HEK293T (cell line): Measurements from ENCODE around the gene BTN3A1.
A peak's percentile ranks its signal among the peaks of the same experiment; 100 is the strongest.
"Not testable (repeated sequence)": the region's sequence is repeated elsewhere in the genome, so short reads cannot be mapped to it uniquely, and the experiment has no call there.

Source experiments
- CTCF ChIA-PET: fragments of 350-600 bp; formaldehyde crosslinking; extraction: SDS; loops from one replicate; lab custom pipeline; 2021; ENCODE audit warnings: antibody characterized with exemption, inconsistent platforms; lab: Yijun Ruan, JAX
- POLR2A ChIA-PET: fragments of 350-600 bp; formaldehyde crosslinking; extraction: SDS; loops from one replicate; lab custom pipeline; 2020; ENCODE audit warnings: antibody characterized with exemption, inconsistent platforms; lab: Yijun Ruan, JAX
- DNase-seq: peaks from one replicate; pipeline ENCODE4 v3.0.0; 2012; ENCODE audit warnings: mixed read lengths; ENCODE audit errors: extremely low spot score
- ARNT ChIP-seq: fragments of 450-650 bp; IDR thresholded peaks from 2 replicates; pipeline ENCODE4 v1.6.1; 2017; ENCODE audit warnings: mild to moderate bottlenecking
- BHLHE40 ChIP-seq: fragments of 450-650 bp; IDR thresholded peaks from 2 replicates; pipeline ENCODE4 v1.6.1; 2016; ENCODE audit warnings: mild to moderate bottlenecking, moderate library complexity, borderline replicate concordance
- CTBP1 ChIP-seq: fragments of 450-650 bp; IDR thresholded peaks from 2 replicates; pipeline ENCODE4 v1.6.1; 2016; ENCODE audit warnings: borderline replicate concordance
- ELF4 ChIP-seq: fragments of 450-650 bp; IDR thresholded peaks from 2 replicates; pipeline ENCODE4 v1.6.1; 2017; ENCODE audit warnings: antibody characterized with exemption
- FOXA1 ChIP-seq: fragments of 450-650 bp; IDR thresholded peaks from 2 replicates; pipeline ENCODE4 v1.6.1; 2016; ENCODE audit warnings: mild to moderate bottlenecking
- FOXK2 ChIP-seq: fragments of 450-650 bp; IDR thresholded peaks from 2 replicates; pipeline ENCODE4 v1.6.1; 2016; ENCODE audit warnings: mild to moderate bottlenecking
- FOXM1 ChIP-seq: fragments of 450-650 bp; IDR thresholded peaks from 2 replicates; pipeline ENCODE4 v1.6.1; 2017; ENCODE audit warnings: mild to moderate bottlenecking, borderline replicate concordance
- HDGF ChIP-seq: fragments of 450-650 bp; IDR thresholded peaks from 2 replicates; pipeline ENCODE4 v1.6.1; 2017; ENCODE audit warnings: antibody characterized with exemption, borderline replicate concordance
- L3MBTL2 ChIP-seq: fragments of 450-650 bp; conservative IDR thresholded peaks from 2 replicates; pipeline ENCODE4 v1.6.1; 2016; ENCODE audit warnings: mild to moderate bottlenecking
- LEF1 ChIP-seq: fragments of 450-650 bp; IDR thresholded peaks from 2 replicates; pipeline ENCODE4 v1.6.1; 2017; ENCODE audit warnings: mild to moderate bottlenecking, borderline replicate concordance
- NFRKB ChIP-seq: fragments of 450-650 bp; IDR thresholded peaks from 2 replicates; pipeline ENCODE4 v1.6.1; 2016; ENCODE audit warnings: mild to moderate bottlenecking, moderate library complexity
- SP1 ChIP-seq: fragments of 450-650 bp; IDR thresholded peaks from 2 replicates; pipeline ENCODE4 v1.6.1; 2017
- SUZ12 ChIP-seq: fragments of 450-650 bp; IDR thresholded peaks from 2 replicates; pipeline ENCODE4 v1.6.1; 2016; ENCODE audit warnings: mild to moderate bottlenecking
- TARDBP ChIP-seq: fragments of 450-650 bp; IDR thresholded peaks from 2 replicates; pipeline ENCODE4 v1.6.1; 2016
- ZNF384 ChIP-seq: fragments of 450-650 bp; IDR thresholded peaks from 2 replicates; pipeline ENCODE4 v1.6.1; 2016
- TF ChIP-seq, protein P1 (sequence below): fragments of 450-650 bp; IDR thresholded peaks from 2 replicates; pipeline ENCODE4 v1.6.1; 2016

BTN3A1 gene

DNA sequence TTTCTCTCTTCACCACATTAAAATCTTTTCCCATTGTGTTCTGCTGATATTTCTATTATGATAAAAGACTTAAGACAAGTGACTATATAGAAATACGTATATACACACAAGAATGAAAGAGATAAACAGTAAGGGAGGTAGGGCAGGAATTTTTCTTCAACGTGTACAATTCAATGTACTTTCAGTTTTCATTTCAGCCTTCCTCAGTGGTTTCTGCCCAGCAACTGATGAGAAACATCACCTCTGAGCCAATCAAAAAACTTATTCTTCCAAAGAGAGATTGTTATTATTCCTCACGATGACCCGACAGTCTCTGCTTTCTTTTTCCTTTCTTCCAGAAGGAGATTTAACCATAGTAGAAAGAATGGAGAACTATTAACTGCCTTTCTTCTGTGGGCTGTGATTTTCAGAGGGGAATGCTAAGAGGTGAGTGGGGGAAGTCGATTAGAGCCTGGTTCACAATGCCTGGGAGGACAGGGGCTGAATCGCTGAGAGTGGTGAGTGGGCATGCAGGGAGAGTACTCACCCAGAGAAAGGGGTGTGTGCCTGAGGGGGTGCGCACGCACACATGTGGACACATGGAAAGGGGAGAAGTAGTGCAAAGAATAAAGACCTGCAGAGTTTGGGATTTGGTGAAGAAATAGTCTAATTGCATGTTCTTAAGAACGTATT, at the start of gene BTN3A1:
Gene BTN3A1 (plus strand): TSS at position 289 of the 672 bp plus-strand sequence. CDS start 3,289 bp downstream, outside the sequence.
- CTCF ChIA-PET: no interaction called here
- peak; percentile 53 for DNase-seq
- POLR2A ChIA-PET: no interaction called here
- TF ChIP-seq TARDBP (no peak), FOXK2 (no peak), L3MBTL2 (0 out of 2 replicates have a peak, but pooled peaks have one; percentile 35)

GRCh38 chr6:26352315-26352714, 49.8 kb upstream of the BTN3A1 start:
- TF ChIP-seq FOXK2 (no peak), FOXA1 (no peak), SUZ12 (no peak), ZNF384 (no peak), HDGF (no peak), NFRKB (no peak), FOXM1 (no peak), L3MBTL2 (no peak), LEF1 (no peak), SP1 (no peak), ARNT (no peak), TARDBP (no peak), ELF4 (no peak), CTBP1 (no peak), BHLHE40 (no peak)
- TF ChIP-seq, protein P1, sequence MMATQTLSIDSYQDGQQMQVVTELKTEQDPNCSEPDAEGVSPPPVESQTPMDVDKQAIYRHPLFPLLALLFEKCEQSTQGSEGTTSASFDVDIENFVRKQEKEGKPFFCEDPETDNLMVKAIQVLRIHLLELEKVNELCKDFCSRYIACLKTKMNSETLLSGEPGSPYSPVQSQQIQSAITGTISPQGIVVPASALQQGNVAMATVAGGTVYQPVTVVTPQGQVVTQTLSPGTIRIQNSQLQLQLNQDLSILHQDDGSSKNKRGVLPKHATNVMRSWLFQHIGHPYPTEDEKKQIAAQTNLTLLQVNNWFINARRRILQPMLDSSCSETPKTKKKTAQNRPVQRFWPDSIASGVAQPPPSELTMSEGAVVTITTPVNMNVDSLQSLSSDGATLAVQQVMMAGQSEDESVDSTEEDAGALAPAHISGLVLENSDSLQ: no peak
- DNase-seq: no peak
- CTCF ChIA-PET: no interaction called here
- POLR2A ChIA-PET: interaction anchor here (1.0 kb wide), 1 partner anchor 185 kb away, joined by 3 read pairs; the partner anchor contains the start of gene HMGN4

- ChIA-PET POLR2A (no interaction called here), CTCF (no interaction called here)
- DNase-seq: no peak
- TF ChIP-seq FOXA1 (no peak), TARDBP (no peak), ELF4 (no peak), NFRKB (no peak), SUZ12 (no peak), BHLHE40 (no peak), HDGF (no peak), ARNT (no peak), LEF1 (no peak), ZNF384 (no peak), CTBP1 (no peak), L3MBTL2 (no peak)
- TF ChIP-seq, protein P1: no peak
Measured at GRCh38 chr6:26354162-26354561, 47.9 kb upstream of the BTN3A1 start.

DNA sequence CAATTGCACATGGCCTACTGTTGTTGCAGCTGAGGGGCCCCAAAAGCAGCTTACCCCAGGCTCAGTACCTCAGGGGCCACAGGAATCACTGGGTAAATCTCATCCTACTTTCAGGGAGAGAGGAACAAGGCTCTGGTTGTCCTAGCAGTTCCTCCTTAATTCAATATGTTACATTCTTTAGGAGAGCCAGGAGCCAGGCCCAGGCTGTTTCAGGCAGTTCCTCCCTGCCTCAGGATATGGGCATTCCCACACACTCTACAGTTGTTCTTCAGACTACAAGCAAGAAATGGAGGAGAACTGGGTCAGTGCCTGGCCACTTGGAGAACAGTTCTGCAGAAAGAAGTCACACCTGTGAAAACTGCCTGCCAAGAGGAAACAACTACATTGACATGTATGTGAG, 46.7 kb upstream of the BTN3A1 start:
- no peak for DNase-seq
- TF ChIP-seq, protein P1: no peak
- TF ChIP-seq BHLHE40: no peak
- no peak for TF ChIP-seq FOXA1
- TF ChIP-seq ZNF384: no peak
- no peak for TF ChIP-seq NFRKB
- TF ChIP-seq LEF1: no peak
- no peak for TF ChIP-seq FOXM1
- POLR2A ChIA-PET: no interaction called here
- CTCF ChIA-PET: interaction anchor here (0.6 kb wide), 1 partner anchor 217 kb away, joined by 6 read pairs; no protein-coding TSS in a partner anchor

GRCh38 chr6:26357543-26357942, 44.5 kb upstream of the BTN3A1 start:
- POLR2A ChIA-PET, DNase-seq, CTCF ChIA-PET: not testable (repeated sequence)

DNA sequence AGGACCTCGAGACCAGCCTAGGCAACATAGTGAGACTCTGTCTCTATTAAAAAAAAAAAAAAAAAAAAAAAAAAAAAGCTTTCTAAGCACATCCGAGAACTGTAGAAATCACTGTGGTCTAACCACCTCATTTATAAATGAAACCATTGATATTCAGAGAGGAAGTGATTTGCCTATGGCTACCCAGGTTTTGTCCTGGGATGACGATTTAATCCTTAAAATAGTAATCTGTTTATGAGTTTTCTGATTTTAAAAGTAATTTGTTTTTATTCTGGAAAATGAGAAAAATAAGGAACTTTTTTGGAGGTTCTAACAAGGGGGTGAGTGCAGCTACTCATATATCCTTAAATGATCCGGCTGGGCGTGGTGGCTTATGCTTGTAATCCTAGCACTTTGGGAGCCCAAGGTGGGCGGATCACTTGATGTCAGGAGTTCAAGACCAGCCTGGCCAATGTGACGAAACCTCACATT, 43.5 kb upstream of the BTN3A1 start:
- DNase-seq: no peak
- POLR2A ChIA-PET: interaction anchor here (0.6 kb wide), 1 partner anchor 1451 kb away, joined by 3 read pairs; a partner anchor contains a TSS
- CTCF ChIA-PET: no interaction called here
- no peak for TF ChIP-seq CTBP1
- no peak for TF ChIP-seq FOXK2
- TF ChIP-seq FOXM1: no peak
- TF ChIP-seq HDGF: no peak
- no peak for TF ChIP-seq L3MBTL2
- no peak for TF ChIP-seq SP1
- TF ChIP-seq SUZ12: no peak
- TF ChIP-seq, protein P1: no peak
- TF ChIP-seq BHLHE40: no peak
- no peak for TF ChIP-seq ARNT
- no peak for TF ChIP-seq NFRKB
- TF ChIP-seq ELF4: no peak
- TF ChIP-seq ZNF384: no peak
- TF ChIP-seq LEF1: no peak
- TF ChIP-seq FOXA1: no peak
- no peak for TF ChIP-seq TARDBP
